Endometrium (tissue), 2 donors: ENCODE data around the gene PDZD2.
"Not testable (repeated sequence)": the region's sequence is repeated elsewhere in the genome, so short reads cannot be mapped to it uniquely, and the experiment has no call there.

Experiments
- FAIRE-seq: peaks from 2 replicates; lab custom pipeline; 2012; peaks lifted over from hg19 to GRCh38; lab: Jason Lieb, UNC
- donor health status: control.
- donor health status: control.

PDZD2 gene

DNA sequence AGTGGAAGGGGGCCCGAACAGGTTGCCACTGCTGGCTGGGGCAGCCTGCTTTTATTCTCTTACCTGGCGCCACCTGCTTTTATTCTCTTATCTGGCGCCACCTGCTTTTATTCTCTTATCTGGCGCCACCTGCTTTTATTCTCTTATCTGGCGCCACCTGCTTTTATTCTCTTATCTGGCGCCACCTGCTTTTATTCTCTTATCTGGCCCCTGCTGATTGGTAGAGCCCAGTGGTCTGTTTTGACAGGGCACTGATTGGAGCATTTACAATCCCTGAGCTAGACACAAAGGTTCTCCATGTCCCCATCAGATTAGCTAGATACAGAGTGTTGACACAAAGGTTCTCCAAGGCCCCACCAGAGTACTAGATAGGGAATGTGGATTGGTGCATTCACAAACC, 52.5 kb downstream of the PDZD2 start:
- FAIRE-seq, result not testable (repeated sequence)

DNA sequence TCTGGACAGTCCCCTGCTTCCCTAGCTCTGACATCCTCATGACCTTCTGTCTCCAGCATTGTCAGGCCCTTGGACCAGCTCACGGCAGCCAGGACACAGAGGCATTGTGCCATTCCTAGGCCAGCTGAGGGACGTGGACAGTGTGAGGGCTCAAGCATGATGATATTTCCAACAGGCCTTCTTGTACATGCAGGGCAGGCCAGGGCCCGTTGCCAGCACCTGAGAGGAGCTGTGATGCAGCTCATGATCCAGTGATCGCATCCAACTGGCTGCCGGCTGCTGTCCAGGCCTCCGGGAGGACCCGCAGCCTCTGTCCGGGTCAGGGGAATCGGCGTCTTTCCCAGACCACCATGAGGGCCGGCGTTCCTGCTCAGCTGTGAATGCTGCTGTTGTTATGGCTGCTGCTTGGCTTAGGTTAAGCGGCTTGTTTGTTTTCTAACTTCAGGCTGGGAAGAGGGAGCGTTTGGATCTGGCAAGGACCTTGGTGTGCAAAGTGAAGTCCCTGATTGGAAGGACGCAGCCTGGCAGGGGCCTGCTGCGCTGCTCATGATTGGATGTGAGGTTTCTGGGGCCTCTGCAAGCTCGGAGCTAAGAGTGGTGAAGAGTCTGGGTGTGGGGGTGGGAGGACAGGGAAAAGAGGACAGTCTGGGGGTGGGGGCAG, 53.8 kb downstream of the PDZD2 start:
- FAIRE-seq, result no peak

DNA sequence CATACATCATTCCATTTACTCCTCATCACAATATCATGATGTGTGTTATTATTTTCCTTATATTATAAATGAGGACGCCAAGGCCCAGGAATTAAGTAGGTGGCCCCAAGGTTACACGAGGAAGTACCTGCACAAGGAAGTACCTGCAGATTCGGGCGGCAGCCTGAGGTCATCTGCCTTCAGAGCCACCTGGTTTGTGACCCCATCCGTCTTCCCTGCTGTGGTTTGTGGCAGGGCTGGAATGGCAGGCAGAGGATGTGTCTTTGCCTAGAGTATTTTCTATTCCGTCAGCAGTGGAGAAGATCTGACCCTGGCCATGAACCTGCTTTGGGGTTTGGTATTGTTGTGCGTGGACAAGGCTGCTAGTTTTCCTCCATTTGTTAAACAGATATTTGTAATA, 59.7 kb downstream of the PDZD2 start:
- FAIRE-seq, result no peak

DNA sequence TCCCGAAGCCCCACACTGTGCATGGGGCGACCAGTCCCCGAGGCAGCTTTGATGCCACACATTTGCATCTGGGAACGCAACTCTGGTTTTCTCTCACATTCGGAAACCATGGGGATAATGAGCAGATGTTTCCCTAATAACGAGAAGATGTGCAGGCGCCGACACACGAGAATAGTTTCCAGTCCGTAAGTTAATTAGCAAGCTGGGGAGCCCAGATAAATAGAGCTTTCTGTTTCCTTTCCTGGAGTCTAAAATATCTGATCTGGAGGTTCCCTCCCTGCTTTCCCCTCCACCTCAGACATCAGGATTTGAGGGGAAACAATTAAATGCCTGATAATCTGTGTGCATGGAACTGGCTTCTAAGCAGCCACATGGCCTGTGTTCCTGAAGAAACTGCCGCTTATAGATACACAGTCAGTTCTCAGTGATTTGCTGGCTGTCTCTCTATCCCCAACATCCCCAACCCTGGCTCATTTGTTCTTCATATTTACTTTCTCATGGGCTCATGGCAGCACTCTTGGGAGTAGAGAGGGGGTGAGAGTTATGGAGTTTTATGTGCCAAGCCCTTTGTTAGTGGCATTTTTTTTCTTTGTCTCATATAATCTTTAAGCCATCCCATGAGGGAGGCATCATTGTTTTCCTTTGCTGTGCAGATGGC, 62.8 kb downstream of the PDZD2 start:
- FAIRE-seq, result no peak

DNA sequence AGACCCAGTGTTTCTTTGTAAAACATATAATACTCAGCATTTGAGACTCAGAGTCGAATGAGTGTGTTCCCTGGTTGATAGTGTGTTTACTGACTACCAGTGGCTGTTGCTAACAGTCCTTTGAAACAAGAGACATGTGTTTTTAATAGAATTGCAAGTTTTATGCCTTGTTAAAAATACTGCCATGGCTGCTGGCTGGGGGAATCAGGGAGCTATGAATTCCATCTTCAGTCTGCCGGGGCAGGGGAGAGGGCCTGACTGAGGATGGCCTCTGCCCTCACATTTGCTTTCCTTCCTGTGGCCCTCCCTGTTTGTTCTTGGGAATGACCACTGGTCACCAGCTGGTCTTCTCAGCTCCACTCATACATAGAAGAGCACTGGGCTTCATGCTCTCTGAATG, 63.8 kb downstream of the PDZD2 start:
- peak; percentile 98 for FAIRE-seq

DNA sequence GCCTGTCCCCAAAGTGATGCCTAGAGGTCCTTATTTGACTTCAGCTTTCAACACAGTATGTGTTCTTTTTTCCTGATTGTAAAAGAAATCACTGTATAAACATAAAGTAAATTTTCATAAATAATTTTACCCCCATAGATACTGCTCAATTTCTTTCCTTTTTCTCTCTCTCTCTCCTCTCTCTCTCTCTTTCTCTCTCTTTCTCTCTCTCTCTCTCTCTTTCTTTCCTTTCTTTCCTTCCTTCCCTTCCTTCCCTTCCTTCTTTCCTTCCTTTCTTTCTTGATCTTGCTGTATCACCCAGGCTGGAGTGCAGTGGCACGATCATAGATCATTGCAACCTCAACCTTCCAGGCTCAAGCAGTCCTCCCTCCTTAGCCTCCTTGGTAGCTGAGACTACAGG, 64.8 kb downstream of the PDZD2 start:
- no peak for FAIRE-seq

DNA sequence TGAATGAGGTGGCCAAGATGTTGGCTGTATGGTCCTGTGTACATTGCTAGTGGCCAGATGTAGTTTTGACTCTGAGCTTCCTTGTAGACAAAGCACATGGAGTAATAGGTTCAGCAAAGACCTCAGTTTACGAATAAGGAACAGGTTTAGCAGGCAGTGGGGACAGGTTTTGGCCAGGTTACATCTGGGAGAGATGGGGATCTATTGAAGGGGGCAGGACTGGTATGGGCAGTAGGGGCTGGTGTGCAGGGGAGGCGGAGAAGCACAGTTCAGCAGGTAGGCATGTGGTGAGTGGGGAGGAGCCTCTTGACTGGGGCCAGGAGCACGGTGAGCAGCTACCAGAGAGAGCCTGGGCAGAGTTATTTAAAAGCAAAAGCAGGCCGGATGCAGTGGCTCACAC, 67.3 kb downstream of the PDZD2 start:
- no peak for FAIRE-seq

DNA sequence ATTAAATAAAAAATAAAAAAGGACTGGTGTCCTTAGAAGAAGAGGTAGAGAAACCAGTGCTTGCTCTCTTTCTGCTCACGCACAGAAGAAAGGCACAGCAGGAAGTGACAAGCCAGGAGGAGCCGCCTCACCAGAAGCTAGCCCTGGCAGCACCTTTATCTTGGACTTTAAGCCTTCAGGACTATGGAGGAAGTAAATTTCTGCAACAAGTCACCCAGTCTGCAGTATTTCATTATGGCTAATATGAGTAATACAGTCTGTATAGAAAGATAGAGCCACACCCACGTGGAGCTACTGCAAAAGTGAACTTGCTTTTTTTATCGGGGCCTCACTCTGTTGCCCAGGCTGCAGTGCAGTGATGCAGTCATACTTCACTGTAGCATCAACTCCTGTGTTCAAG, 68.4 kb downstream of the PDZD2 start:
- no peak for FAIRE-seq

DNA sequence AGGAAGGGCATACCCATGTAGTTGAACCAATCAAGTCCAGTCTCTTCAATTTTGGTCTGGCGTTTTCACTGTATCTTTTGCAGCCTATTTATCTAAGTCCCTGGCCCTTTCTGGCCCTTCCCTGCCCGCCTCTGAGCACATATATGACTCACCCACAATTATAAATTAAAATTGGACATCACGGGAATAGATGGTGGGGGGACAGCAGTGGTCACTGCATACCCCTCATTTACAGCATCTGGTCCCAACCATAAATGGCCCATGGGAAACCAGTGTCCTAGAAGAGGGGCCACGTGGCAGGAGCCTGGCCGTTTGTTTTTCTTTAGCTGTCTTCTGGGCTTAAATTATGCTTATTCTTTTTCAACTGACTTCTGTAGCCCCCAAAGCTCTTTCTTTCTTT, 69.2 kb downstream of the PDZD2 start:
- no peak for FAIRE-seq

DNA sequence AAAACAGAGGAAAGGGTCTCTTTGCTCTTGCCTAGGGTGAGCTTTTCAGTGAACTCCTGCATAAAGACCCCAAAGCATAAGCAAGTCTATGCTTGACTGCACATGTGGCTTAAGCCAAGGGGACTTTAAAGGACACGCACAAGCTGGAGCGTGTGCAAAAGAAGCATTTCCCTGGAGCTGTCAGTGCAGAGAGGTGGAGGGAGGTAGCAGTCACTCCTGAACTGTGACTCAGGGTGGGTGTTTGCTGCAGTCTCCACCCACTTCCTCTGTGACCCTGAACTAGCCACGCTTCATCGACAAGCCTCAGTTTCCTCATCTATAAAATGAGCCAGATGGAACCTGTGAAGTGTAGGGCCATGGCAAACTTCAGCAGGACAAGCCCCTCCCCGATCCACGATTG, 72.4 kb downstream of the PDZD2 start:
- FAIRE-seq, result no peak

DNA sequence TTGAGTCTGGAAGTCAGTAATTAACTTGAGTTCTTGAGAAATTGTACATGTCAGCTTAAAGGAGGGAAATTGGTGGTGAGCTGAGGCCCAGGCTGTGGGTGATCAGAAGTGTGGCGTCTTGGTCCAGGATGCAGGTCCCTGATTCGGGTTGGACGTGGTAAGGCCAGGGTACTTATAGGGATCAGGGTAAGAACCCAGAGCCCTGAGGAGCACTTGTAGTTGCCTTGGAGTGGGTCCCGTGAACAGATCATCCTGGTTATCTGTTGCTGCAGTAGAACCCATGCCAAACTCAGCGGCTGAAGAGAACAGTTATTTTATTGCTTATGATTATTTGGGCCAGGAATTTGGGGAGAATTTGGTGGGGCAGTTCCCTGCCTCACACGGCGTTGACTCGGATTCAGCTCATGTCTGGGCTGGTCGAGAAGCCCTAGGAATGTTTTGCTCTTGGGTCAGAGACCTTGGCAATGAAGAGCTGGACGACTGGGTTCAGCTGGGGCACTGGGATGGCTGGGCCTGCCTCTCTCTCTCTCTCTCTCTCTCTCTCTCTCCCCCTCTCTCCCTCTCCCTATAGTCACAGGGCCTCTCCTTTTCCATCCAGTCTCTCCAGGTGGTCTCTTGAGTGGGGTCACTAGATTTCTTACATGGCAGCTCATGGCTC, 73.1 kb downstream of the PDZD2 start:
- no peak for FAIRE-seq

DNA sequence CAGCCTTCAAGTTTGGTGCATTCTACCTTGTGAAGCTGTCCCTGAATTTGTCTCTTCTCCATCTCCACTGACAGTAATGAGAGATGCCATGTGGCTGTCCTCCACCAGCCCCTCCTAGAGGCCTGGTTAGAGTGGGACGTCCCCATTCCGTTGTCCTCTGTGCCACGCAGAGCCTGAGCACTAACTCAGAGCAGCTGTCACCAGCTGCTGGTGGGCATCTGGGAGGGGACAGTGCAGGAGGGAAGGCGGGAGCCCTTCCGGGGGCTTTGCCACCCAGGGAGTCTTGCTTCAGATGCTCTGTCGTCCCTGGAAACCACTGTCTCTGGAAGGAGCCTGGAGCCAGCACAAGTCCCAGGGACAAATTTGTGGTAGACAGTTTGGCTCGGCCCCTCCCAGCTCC, 78.6 kb downstream of the PDZD2 start:
- no peak for FAIRE-seq

DNA sequence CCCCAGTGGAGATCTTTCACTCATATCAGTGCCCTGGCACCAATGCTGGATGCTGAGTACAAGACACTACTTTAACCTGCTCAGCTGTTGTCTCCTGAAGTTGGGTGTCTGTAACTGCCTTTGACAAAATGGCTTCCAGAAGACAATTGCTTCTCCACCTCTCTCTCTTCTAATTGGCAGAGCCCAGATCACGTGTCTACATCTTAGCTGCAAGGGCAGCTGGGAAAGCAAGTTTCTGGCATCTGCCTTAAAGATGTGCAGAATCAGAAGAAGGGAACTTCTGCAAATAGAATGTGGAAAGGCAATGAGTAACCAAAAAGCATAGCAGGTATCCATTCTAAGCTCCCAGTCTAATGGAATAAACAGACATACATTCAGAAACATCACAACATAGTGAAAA, 81.1 kb downstream of the PDZD2 start:
- FAIRE-seq, result no peak

DNA sequence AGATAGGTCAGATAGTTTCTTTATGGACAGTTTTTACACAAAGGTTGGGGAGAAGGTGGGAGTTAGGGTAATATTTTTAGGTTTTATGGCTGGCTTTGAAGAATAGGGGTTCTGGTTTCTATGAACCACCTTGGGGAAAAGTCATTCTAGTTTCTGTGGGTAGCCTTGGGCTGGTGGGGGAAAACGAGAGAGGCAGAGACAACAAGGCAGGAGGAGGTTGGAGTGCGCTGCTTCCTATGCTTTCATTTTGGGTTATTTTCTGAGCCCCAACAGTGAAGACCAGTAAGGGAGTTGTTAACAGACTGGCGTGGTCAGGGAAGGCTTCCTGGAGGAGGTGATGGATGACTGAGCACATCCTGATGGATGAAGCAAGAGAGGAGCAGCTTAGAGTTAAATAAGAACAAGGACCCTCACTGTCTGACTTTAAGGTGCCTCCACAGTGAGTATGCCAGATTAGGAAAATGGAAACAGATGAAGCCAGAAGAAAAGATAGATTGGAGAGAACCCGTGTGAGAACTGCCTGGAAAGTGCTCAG, 81.9 kb downstream of the PDZD2 start:
- no peak for FAIRE-seq

DNA sequence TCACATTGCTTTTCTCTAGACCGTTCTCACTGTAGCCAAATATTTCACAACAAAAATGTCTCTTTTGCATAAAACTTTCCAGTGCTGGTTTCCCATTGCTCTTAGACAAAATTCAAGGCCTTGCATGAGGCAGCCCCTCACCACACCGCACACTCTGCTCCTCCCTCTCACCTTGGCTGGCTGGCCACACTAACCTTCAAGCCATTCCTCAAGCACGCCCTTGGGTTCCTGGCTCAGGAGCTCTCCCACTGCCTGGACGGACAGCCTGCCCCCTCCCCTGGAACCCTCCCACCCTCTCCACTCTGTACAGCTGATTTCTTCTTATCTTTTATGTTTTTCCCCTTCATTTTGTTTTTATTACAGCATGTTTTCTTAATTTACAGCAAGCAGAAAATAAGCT, 83.2 kb downstream of the PDZD2 start:
- FAIRE-seq, result no peak

DNA sequence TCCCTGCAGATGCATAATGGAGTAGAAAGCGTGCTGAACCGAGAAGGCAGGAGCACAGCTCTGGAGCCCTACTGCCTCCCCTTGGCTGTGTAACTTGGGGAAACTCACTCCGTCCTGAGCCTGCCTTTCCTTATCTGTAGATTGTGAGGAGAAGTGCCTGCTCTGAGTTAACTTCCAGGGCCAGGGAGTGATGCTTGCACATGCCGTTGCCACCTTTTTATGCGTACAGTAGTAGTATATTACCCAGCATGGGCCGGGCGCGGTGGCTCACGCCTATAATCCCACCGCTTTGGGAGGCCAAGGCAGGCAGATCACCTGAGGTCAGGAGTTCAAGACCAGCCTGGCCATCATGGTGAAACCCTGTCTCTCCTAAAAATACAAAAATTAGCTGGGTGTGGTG, 87.1 kb downstream of the PDZD2 start:
- no peak for FAIRE-seq

DNA sequence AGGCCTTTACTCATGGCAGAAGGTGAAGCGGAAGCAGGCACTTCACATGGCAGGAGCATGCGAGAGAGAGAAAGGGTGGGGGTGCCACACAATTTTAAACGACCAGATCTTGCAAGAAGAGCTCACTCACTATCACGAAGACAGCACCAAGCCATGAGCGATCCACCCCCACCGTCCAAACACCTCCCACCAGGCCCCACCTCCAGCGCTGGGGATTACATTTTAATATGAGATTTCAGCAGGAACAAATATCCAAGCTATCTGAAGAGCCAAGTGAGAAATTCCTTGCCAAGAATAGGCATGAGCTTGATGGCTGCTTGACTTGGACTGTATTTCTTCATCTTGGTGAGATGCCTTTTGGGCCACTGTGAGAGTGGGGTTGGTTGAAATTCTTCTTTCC, 88.0 kb downstream of the PDZD2 start:
- FAIRE-seq, result no peak

DNA sequence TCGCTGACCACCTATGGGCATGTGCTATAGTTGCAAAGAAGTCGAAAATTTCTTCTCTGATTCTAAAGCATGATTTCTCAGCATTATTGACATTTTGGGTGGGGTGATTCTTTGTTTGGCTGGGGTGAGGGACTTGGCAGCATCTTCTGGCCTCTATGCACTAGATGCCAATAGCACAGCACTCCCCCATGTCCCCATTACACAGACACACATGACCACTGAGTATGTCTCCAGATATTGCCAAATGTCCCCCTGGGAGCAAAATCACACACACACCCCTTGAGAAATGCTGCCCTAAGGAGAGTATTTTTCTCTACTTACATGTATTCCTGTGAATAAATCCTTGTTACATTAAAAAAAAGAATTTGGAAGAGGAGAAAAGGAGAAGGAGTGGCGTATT, 89.1 kb downstream of the PDZD2 start:
- FAIRE-seq, result no peak

DNA sequence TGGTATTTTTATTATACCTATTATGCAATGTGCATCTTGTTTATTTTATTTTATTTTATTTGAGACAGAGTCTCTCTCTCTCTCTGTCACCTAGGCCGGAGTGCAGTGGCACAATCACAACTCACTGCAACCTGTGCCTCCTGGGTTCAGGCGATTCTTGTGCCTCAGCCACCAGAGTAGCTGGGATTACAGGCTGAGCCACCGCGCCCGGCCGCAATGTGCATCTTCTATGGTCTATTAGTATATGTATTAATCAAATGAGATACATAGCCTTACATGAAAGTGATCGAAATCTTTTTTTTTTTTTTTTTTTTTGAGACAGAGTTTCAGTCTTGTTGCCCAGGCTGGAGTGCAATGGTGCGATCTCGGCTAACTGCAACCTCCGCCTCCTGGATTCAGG, 89.9 kb downstream of the PDZD2 start:
- not testable (repeated sequence) for FAIRE-seq

DNA sequence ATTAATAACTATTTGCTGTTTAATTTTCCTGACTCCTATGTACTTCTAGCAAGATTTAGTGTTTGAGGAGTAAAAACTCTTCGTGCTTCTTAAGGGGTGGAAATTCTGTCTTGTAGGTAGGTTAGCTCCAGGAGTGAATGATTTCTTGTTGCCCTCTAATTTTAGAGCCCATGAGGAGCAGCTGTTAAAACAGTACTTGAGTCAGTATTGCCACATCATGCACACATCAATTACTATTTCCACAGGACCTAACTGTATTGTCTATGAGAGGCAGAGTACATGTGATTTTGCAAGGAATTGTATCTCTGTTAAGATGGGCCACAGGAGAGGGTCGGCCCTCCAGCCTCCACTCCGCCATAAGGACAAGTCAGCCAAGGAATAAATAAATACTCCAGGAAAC, 91.2 kb downstream of the PDZD2 start:
- no peak for FAIRE-seq

DNA sequence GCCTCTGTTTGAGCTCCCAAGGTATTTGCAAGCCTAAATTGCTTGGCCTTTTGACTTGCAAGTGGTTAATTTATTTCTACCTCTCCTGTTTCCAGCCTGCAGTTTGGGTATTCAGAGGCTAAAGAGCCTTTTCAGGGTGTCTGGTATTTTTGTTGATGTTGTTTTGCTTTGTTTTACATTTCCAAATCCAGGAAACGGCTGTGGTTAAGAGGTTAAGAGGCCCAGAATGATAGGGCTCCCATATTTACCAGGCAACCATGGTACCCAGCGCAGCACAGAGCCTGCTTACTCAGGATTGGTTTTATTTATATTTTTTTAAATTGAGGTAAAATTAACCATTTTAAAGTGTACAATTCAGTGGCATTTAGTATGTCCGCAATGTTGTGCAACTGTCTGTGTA, 92.1 kb downstream of the PDZD2 start:
- no peak for FAIRE-seq

DNA sequence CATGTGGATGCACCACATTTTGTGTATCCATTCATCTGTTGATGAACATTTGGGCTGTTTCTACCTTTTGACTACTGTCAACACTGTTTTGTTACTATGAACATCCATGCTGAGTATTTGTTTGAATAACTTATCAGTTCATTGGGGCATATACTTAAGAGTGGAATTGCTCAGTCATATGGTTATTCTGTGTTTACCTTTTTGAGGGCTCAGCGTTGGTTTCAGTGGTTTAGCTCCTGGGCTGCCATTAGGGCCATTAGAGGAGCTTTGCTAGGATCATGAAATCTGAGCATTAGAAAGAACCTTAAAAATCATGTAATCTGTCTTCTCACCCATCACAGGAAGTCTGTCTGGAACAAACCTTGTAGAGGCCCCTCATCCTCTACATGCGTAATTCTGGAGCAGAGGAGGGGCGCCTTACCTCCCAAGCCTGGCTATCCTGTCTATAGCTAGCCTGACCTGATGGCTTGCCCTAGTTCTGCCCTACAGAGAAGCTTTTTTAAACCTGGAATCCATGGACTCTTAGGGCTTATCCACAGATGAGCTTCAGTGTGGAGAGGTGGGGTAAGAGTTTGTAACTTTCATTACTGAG, 92.9 kb downstream of the PDZD2 start:
- no peak for FAIRE-seq

DNA sequence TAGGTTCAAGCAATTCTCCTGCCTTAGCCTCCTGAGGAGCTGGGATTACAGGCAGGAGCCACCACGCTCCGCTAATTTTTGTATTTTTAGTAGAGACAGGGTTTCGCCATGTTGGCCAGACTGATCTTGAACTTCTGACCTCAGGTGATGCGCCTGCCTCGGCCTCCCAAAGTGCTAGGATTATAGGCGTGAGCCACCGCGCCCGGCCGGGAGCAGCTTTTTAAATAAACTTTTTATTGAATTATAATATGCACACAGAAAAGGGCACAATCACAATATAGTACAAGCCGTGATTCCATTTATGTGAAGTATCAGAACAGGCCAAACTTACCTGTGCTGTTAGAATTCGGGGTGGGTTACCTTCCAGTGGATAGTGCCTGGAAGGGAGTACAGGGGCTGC, 93.9 kb downstream of the PDZD2 start:
- not testable (repeated sequence) for FAIRE-seq
